Hematopoietic multipotent progenitor cell treated with erythropoietin and hydrocortisone succinate and interleukin-3 and kit ligand, for 17 days (in vitro differentiated cells): ENCODE results near the gene ZNF431.
A peak's percentile ranks its signal among the peaks of the same experiment; 100 is the strongest.
"Not testable (repeated sequence)": the region's sequence is repeated elsewhere in the genome, so short reads cannot be mapped to it uniquely, and the experiment has no call there.

Source experiments
- DNase-seq: peaks from one replicate; pipeline ENCODE4 v3.0.0-alpha.2; 2015; ENCODE audit warnings: low spot score

The ZNF431 gene

DNA sequence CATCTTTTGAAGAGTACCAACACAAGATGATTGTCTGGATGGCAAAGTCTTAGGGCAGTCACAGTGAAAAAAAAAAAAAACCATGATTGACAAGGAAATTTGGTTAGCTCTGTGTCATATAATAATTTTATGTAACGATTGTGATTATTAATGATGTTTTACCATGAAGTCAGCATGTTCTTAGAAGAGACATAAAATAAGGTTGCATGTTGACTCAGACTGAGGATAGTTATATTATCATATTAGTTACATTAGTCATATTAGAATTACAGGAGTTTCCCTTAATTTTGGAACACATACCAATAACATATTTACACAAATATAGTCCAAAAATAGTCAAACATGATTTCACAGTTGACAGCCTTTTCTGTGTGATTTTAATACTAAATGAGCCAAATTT is 5.7 kb downstream of the ZNF431 start:
- DNase-seq, result no peak

- no peak for DNase-seq
Observed at GRCh38 chr19:21148681-21149080, 6.8 kb downstream of the ZNF431 start.

DNA sequence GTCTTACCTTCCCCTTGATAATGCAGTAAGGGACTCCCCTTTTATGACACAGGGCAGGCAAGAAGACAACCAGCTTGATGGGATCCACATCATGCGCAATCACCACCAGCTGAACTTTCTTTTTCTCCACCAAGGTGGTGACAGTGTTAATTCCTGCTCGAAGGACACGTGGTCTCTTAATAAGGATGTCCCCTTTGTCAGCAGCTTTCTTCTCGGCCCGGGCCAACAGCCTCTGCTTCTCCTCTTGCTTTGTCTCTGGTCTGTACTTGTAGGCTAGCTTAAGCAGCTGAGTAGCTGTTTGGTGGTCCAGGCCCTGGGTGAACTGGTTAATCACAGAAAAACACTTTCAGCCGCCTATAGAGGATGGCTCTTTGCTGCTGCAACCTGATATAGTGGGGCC is 8.0 kb downstream of the ZNF431 start:
- no peak for DNase-seq

- no peak for DNase-seq
Observed at GRCh38 chr19:21151460-21151859, 9.6 kb downstream of the ZNF431 start.

DNA sequence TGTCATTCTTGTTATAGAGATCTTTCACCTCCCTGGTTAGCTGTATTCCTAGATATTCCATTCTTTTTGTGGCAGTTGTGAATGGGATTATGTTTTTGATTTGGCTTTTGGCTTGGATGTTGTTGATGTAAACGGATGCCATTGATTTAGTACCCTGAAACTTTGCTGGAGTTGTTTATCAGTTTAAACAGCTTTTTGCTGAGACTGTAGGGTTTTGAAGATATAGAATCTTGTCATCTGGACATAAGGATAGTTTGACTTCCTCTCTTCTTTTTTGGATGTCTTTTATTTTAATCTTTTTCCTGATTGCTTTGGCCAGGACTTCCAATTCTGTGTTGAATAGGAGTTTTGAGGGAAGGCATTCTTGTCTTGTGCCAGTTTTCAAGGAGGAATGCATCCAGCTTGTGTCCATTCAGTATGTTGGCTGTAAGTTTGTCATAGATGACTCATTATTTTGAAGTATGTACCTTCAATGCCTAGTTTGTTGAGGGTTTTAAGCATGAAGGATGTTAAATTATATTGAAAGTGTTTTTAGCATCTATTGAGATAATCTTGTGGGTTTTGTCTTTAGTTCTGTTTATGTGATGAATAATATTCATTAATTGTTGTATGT is 16.8 kb downstream of the ZNF431 start:
- DNase-seq, result no peak

- no peak for DNase-seq
Observed at GRCh38 chr19:21164541-21164940, 22.7 kb downstream of the ZNF431 start.

DNA sequence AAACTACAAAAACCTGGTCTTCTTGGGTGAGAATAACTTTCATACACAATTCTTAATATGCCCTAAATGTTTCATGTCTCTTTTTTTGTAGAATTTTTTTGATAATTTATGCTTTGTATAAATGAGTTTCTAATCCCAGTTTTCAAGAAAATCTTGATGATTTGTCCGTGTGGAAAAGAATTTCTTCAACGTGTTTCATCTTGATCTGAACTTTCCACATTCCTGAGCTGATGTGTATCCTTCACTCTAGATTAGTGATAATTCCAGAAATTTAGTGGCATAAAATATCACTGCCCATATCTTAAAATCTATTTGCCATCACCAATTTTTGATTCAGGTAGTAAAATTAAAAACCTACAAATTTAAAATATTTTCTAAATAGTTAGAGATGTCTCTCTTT is 24.6 kb downstream of the ZNF431 start:
- no peak for DNase-seq

DNA sequence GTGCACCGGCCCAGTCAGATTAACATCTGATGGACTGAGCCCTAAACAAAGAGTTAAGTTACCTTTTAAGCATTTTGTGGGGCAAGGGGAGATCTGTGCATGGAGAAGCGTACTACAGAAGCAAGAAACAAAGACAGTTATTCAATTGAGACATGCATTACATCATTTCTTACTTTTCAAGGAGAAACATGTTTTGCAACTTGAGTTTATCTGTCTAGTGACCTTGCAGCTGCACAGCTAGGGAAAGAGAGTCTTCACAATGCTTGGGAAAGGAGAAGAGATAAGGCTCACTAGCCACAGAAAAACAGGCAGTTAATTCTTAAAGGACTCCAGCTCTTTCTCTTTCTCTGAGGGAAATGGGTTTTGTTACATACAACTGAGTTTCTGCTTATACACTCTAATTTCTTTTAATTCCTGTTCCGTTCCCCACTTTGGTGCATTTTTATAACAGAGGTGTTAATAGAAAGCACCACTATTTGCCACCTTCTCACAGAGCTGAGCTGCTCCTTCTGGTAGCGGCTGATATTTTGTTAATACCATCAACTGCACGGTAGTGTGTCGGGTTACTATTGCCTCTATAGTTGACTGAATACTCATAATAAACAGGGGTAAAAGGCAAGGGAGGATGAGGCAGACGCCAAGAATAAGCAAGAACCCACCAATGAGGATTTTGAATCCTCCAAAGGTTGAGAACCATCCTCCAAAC is 55.9 kb downstream of the ZNF431 start:
- DNase-seq, result no peak

DNA sequence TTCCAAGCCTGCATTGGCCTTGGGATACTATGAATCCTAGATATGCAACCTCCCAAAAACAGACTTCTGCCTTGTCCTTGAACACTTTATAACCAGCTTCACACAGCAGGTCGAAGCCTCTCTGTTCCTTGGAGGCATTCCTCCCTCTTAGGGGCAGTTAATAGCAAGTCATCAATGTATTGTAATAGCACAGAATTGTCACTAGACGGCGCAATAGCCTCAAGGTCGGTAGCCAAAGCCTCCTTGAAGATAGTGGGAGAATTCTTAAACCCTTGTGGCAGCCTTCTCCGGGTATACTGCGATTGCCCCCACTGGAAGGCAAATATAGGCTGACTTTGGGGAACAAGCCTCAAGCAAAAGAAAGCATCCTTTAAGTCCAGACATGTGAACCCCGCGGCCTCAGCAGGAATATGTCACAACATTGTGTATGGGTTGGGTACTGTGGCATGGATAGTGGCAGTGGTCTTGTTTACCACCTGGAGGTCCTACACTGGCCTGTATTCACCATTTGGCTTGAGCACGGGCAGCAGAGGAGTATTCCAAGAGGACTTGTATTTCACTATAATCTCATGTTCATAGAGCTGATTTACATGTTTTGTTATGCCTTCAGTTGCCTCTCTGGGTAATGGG is 61.1 kb downstream of the ZNF431 start:
- peak; percentile 34 for DNase-seq

GRCh38 chr19:21210037-21210621 is 68.3 kb downstream of the ZNF431 start:
- DNase-seq, result no peak

- no peak for DNase-seq
Observed at GRCh38 chr19:21221693-21222092, 79.9 kb downstream of the ZNF431 start.

GRCh38 chr19:21229938-21230337 is 88.1 kb downstream of the ZNF431 start:
- not testable (repeated sequence) for DNase-seq

- DNase-seq, result no peak
Observed at GRCh38 chr19:21233691-21234090, 91.9 kb downstream of the ZNF431 start.

DNA sequence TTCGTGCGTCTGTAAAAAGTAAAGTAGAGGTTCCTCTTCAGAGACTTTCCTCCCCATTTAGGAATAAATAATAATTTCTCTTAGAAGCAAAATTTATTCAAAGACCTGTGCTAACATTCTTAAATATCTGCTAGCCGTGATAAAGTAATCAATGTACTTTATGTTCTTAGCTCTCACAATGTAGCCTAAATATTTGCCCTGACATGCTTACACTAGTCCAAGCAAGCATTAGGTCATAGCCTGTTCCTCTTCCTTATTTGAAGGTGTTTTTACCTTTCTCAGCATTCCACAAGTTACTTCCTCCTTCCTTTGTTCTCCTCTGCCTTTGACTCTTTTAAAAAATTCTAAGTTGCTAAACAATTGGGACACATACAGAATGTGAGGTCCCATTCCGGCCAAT is 94.9 kb downstream of the ZNF431 start:
- DNase-seq, result not testable (repeated sequence)

DNA sequence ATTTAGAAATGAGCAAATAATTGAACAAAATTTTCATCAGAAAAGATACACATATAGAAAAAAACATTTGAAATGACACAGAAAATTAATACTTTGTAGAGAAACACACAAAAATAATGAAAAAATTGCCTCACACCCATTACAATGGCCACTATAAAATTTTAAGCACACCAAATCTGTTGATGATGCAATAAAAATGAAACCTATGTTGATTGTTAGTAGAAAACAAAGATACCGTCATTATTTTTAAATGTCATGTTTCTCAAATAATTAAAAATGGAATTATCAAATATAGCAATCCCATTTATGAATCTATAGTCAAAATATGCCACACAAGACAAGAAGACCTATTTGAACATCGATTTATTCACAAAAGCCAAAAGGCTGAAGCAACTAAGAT is 96.8 kb downstream of the ZNF431 start:
- DNase-seq, result no peak
